Right atrium auricular region (tissue), 2 donors: ENCODE results near the gene C4orf36. TPM values are rescaled to one million over a fixed set of nuclear protein-coding genes. Genes with fewer than 3 reads are reported as not detected.

Source experiments
- DNase-seq: peaks from one replicate; pipeline ENCODE4 v3.0.0-alpha.2; 2019; ENCODE audit warnings: low spot score
- H3K27ac ChIP-seq, 2 donors: fragments of 200-600 bp; sonication (generic); 1 replicate in 1 of 2; 2 replicates in 1 of 2; pipeline ENCODE4 v1.5.1; 2016 to 2019
- H3K27me3 ChIP-seq, 2 donors: fragments of 200-600 bp; sonication (generic); one replicate each; pipeline versions ENCODE4 v1.5.1 to v1.6.0; 2017 to 2019
- H3K36me3 ChIP-seq: fragments of 200-600 bp; sonication (generic); one replicate; pipeline ENCODE4 v1.5.1; 2016
- H3K4me1 ChIP-seq, 2 donors: fragments of 200-600 bp; sonication (generic); one replicate each; pipeline versions ENCODE4 v1.5.1 to v1.6.0; 2017 to 2019
- H3K4me3 ChIP-seq, 2 donors: fragments of 200-600 bp; sonication (generic); 1 replicate in 1 of 2; 2 replicates in 1 of 2; pipeline ENCODE4 v1.5.1; 2017 to 2019; ENCODE audit warnings: mild to moderate bottlenecking in 1 of 2, moderate library complexity in 1 of 2
- H3K9me3 ChIP-seq, 2 donors: fragments of 200-600 bp; sonication (generic); one replicate each; pipeline ENCODE4 v1.5.1; 2019
- total RNA-seq, 2 donors: library from RNA; depleted of rRNA; stranded (reverse); fragments of >200 nt; gene quantifications; one replicate each; pipeline ENCODE4 v1.1.0, GENCODE V29; 2016
- TF ChIP-seq, protein P1 (sequence below), 2 donors: fragments of 200-600 bp; sonication (generic); IDR thresholded peaks; one replicate each; pipeline ENCODE4 v1.5.1; 2019; ENCODE audit warnings: antibody characterized with exemption in 2 of 2

Gene C4orf36
- total RNA-seq, 2 donors from 2014 or later, result not detected

DNA sequence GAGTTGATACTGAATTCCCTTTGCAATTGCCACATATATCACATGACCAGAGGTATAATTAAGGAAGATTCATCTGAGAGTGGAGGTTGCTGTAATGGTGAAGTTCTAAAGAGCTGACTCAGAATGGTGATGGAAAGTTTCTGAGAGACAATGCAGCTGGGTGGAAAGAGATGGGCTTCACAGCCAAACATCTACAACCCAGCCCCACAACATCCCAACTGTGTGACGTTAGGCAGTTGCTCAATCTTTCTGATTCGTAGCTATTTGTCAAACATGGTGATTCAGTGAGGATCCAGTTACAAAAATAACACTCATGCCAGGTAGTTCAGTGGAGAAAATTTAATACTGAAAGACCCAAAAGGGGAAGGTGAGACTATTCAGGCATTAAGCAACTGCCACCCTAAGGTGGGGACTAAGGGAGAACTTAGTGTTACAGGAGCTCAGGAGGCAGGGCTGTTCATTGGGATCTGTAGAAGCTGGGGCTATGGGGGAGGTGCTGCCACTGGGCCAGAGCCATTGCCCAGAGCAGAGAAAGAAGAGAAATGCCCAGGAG lies 35.7 kb upstream of the C4orf36 start:
- H3K36me3 ChIP-seq, result peaks cover 4% of the 10 kb centered on the region
- no peak overlapping the region for H3K4me3 ChIP-seq
- TF ChIP-seq, protein P1, sequence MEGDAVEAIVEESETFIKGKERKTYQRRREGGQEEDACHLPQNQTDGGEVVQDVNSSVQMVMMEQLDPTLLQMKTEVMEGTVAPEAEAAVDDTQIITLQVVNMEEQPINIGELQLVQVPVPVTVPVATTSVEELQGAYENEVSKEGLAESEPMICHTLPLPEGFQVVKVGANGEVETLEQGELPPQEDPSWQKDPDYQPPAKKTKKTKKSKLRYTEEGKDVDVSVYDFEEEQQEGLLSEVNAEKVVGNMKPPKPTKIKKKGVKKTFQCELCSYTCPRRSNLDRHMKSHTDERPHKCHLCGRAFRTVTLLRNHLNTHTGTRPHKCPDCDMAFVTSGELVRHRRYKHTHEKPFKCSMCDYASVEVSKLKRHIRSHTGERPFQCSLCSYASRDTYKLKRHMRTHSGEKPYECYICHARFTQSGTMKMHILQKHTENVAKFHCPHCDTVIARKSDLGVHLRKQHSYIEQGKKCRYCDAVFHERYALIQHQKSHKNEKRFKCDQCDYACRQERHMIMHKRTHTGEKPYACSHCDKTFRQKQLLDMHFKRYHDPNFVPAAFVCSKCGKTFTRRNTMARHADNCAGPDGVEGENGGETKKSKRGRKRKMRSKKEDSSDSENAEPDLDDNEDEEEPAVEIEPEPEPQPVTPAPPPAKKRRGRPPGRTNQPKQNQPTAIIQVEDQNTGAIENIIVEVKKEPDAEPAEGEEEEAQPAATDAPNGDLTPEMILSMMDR (IDR thresholded peaks at IDR 0.05), result no peak
- H3K27me3 ChIP-seq, result no peaks in the 10 kb centered on the region
- H3K4me1 ChIP-seq, result peaks cover 0 to 7% of the 10 kb centered on the region in 2 donors
- DNase-seq, result peak; percentile 84
- H3K27ac ChIP-seq, result peak overlapping the region in 1 of 2 donors; percentile 76
- no peaks in the 10 kb centered on the region for H3K9me3 ChIP-seq

DNA sequence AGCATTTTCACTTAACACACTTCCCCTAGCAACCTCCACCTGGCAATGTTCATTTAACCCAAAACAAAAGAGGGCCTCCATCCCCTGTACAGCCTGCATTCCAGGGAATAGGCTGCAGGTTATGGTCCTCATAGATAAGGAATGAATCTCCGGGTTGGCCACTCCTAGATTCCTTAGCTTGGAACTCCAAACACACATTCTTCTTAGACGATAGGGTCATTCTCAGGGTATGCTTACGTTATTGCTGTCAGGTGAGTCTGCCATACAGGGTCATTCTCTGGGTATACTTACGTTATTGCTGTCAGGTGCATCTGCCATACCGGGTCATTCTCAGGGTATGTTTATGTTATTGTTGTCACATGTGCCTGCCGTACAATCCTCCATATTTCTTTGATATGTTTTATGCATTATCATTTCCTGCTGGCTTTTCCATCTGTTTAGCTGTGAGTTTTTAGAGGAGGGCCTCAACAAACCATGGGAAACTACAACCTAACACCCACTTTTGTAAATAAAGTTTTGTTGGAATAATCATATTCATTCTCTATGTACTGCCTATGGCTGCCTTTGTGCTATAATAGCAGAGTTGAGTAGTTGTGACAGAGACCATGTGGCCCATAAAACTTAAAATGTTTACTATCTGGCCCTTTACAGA lies 34.3 kb upstream of the C4orf36 start:
- H3K27me3 ChIP-seq, result no peaks in the 10 kb centered on the region
- no peaks in the 10 kb centered on the region for H3K9me3 ChIP-seq
- no peak overlapping the region for H3K27ac ChIP-seq
- no peak overlapping the region for H3K4me3 ChIP-seq
- TF ChIP-seq, protein P1 (IDR thresholded peaks at IDR 0.05), result no peak
- no peak for DNase-seq
- peaks cover 0 to 10% of the 10 kb centered on the region in 2 donors for H3K4me1 ChIP-seq
- peaks cover 4% of the 10 kb centered on the region for H3K36me3 ChIP-seq

DNA sequence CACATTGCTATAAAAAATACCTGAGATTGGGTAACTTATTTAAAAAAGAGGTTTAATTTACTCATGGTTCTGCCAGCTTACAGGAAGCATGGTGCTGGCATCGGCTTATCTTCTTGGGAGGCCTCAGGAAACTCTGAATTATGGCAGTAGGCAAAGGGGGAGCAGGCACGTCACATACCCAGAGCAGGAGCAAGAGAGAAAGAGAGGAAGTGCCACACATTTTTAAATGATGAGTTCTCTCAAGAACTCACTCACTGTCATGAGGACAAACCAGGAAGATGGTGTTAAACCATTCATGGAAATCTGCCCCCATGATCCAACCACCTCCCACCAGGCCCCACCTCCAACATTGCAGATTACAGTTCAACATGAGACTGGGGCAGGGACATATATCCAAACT lies 32.6 kb upstream of the C4orf36 start:
- Histone ChIP-seq H3K9me3 (no peaks in the 10 kb centered on the region), H3K4me1 (peaks cover 0 to 10% of the 10 kb centered on the region in 2 donors), H3K27me3 (no peaks in the 10 kb centered on the region), H3K27ac (no peak overlapping the region), H3K36me3 (no peaks in the 10 kb centered on the region), H3K4me3 (no peak overlapping the region)
- TF ChIP-seq, protein P1 (IDR thresholded peaks at IDR 0.05), result no peak
- DNase-seq, result no peak

DNA sequence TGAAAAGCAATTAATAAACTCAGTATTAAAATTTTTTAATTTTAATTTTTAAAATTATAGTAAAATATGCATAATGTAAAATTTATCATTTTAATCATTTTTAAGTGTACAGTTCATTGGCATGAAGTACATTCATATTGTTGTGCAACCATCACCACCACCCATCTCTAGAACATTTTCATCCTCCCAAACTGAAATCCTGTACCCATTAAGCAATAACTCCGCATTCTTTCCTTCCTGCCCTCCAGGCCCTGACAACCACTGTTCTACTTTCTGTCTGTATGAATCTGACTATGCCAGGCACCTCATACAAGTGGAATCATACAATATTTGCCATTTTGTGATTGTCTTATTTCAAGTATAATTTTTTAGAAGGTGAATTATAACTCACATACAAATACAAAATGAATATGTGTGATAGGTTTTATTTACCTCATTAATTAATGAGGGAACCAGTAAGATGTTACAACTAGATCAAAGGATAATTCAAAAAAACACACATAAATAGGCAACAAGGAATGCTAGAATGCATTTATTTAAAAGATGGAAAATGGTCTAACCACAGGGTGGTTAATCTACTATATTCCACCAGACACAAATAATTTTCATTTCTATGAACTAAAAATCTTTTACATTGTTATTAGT lies 29.5 kb upstream of the C4orf36 start:
- H3K27me3 ChIP-seq, result no peaks in the 10 kb centered on the region
- TF ChIP-seq, protein P1 (IDR thresholded peaks at IDR 0.05), result no peak
- peaks cover 0 to 10% of the 10 kb centered on the region in 2 donors for H3K4me1 ChIP-seq
- no peak overlapping the region for H3K27ac ChIP-seq
- no peaks in the 10 kb centered on the region for H3K9me3 ChIP-seq
- no peaks in the 10 kb centered on the region for H3K36me3 ChIP-seq
- no peak for DNase-seq
- no peak overlapping the region for H3K4me3 ChIP-seq

DNA sequence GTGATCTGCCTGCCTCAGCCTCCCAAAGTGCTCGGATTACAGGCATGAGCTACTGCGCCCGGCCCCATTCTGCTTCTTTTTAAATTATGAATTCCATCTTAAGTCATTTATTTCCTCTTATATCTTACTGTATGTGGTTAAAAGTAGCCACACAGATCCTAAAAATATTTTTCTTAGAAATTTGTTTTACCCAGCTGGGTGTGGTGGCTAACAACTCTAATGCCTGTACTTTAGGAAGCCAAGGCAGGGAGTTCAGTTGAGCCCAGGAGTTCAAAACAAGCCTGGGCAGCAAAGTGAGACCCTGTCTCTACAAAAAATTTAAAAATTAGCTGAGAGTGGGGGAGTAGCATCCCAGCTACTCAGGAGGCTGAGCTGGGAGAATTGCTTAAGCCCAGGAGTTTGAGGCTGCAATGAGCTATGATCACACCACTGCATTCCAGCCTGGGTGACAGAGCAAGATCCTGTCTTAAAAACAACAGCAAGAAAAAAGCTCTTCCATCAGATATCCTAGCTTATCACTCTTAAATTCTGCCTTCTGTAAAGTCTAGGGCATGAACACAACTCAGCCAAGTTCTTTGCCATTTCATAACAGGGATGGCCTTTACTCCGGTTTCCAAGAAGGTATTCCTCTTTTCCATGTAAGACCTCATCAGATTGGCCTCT lies 27.5 kb upstream of the C4orf36 start:
- no peak overlapping the region for H3K4me3 ChIP-seq
- no peaks in the 10 kb centered on the region for H3K36me3 ChIP-seq

More for the DNA sequence above, 27.5 kb upstream of the C4orf36 start:
- Histone ChIP-seq H3K27me3 (no peaks in the 10 kb centered on the region), H3K9me3 (no peaks in the 10 kb centered on the region), H3K4me1 (peaks cover 0 to 5% of the 10 kb centered on the region in 2 donors), H3K27ac (no peak overlapping the region)
- DNase-seq, result no peak
- TF ChIP-seq, protein P1 (IDR thresholded peaks at IDR 0.05), result no peak
